ENCODE results near the gene DLGAP1. TPM values are rescaled to one million over a fixed set of nuclear protein-coding genes. Genes with fewer than 3 reads are reported as not detected.

DLGAP1 gene
- total and polyA plus RNA-seq, 2 donors (not counting 1 experiment from before 2014, with no cell fraction given), result 0.07 to 0.61 TPM

- peaks cover 13% of the 10 kb centered on the region for H3K27me3 Mint-ChIP-seq
- Histone ChIP-seq H3K36me3 (replicated peaks in 1 of 2; ENCODE audit: control extremely low read depth in 1 of 2, control insufficient read depth in 1 of 2, extremely low read depth in 1 of 2, insufficient read depth in 2 of 2, low read length in 1 of 2) (no peaks in the 10 kb centered on the region), H3K9ac (ENCODE audit: low read length) (no peak overlapping the region), H2AFZ (ENCODE audit: insufficient read depth, low read depth, low read length, poor library complexity, severe bottlenecking) (no peak overlapping the region), H3K79me2 (ENCODE audit: control insufficient read depth, insufficient read depth, low read length) (no peaks in the 10 kb centered on the region), H3K9me3 (ENCODE audit: control extremely low read depth in 1 of 3, control insufficient read depth in 2 of 3, insufficient read depth in 1 of 3, low read length in 2 of 3) (peaks cover 0 to 11% (median 0%) of the 10 kb centered on the region in 3 donors), H3K4me2 (replicated peaks; ENCODE audit: low read depth, low read length, poor library complexity, severe bottlenecking) (no peak overlapping the region), H4K20me1 (ENCODE audit: control insufficient read depth, insufficient read depth, low read length, poor library complexity, severe bottlenecking) (no peaks in the 10 kb centered on the region), H3K4me3 (ENCODE audit: control extremely low read depth in 1 of 5, extremely low read depth in 1 of 5, insufficient read depth in 1 of 5, low read depth in 2 of 5, low read length in 4 of 5) (no peak overlapping the region), H3K27ac (ENCODE audit: low read length in 2 of 2) (no peak overlapping the region), H3K4me1 (ENCODE audit: control insufficient read depth in 2 of 2, insufficient read depth in 2 of 2, low read length in 2 of 2) (no peaks in the 10 kb centered on the region), H3K27me3 (replicated peaks in 1 of 4; ENCODE audit: control extremely low read depth in 1 of 4, control insufficient read depth in 3 of 4, insufficient read depth in 4 of 4, low read length in 3 of 4) (peaks cover 0 to 2% (median 0%) of the 10 kb centered on the region in 4 experiments)
- TF ChIP-seq EZH2 (IDR thresholded peaks at IDR 0.05; ENCODE audit: borderline replicate concordance, insufficient read depth, low read depth, low read length, poor library complexity, severe bottlenecking), result no peak
- TF ChIP-seq, protein P1, sequence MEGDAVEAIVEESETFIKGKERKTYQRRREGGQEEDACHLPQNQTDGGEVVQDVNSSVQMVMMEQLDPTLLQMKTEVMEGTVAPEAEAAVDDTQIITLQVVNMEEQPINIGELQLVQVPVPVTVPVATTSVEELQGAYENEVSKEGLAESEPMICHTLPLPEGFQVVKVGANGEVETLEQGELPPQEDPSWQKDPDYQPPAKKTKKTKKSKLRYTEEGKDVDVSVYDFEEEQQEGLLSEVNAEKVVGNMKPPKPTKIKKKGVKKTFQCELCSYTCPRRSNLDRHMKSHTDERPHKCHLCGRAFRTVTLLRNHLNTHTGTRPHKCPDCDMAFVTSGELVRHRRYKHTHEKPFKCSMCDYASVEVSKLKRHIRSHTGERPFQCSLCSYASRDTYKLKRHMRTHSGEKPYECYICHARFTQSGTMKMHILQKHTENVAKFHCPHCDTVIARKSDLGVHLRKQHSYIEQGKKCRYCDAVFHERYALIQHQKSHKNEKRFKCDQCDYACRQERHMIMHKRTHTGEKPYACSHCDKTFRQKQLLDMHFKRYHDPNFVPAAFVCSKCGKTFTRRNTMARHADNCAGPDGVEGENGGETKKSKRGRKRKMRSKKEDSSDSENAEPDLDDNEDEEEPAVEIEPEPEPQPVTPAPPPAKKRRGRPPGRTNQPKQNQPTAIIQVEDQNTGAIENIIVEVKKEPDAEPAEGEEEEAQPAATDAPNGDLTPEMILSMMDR (IDR thresholded peaks at IDR 0.05), result no peak
- ChIA-PET POLR2A (no interaction called here), CTCF (interaction anchor here (1.3 kb wide), 1 partner anchor 8 kb away, joined by 4 read pairs; no protein-coding TSS in a partner anchor)
- ATAC-seq (ENCODE audit: low read depth) (no peak), DNase-seq (no peak)
- H3K27ac Mint-ChIP-seq, result no peak overlapping the region
- H3K4me1 Mint-ChIP-seq, result no peaks in the 10 kb centered on the region
- H3K4me3 Mint-ChIP-seq, result no peak overlapping the region
- WGBS (ENCODE audit: insufficient coverage), result 0% methylated on average over 1 of the region's 2 CpGs
- intact Hi-C loops (cut with micrococcal nuclease), result no loop called here
- no peaks in the 10 kb centered on the region for H3K9me3 Mint-ChIP-seq (ENCODE audit: insufficient read depth)
Observed at GRCh38 chr18:3877678-3878077, 577.4 kb downstream of the DLGAP1 start.

DNA sequence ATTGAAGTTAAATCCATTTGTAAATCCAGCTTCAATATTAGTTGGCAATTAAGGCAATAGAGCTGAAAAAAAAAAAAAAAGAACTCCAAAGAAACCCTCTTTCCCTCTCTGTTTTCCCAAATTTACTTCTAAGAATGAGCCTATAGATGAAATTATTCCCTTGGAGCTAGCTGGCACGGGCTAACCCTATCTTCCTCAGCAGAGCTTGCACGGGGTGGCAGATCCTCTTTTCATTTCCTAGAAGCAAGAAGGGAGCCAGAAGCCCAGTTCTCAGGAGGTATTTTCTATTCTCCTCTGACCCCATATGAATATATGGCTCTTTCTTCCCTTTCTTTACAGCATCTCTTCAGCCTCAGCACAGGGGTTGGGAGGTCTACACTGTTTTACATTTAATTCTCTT, 579.1 kb downstream of the DLGAP1 start:
- Histone ChIP-seq H3K36me3 (replicated peaks in 1 of 2; ENCODE audit: control extremely low read depth in 1 of 2, control insufficient read depth in 1 of 2, extremely low read depth in 1 of 2, insufficient read depth in 2 of 2, low read length in 1 of 2) (no peaks in the 10 kb centered on the region), H3K4me3 (ENCODE audit: control extremely low read depth in 1 of 5, extremely low read depth in 1 of 5, insufficient read depth in 1 of 5, low read depth in 2 of 5, low read length in 4 of 5) (no peak overlapping the region), H2AFZ (ENCODE audit: insufficient read depth, low read depth, low read length, poor library complexity, severe bottlenecking) (no peak overlapping the region), H3K9ac (ENCODE audit: low read length) (no peak overlapping the region), H3K27ac (ENCODE audit: low read length in 2 of 2) (no peak overlapping the region), H3K4me1 (ENCODE audit: control insufficient read depth in 2 of 2, insufficient read depth in 2 of 2, low read length in 2 of 2) (no peaks in the 10 kb centered on the region), H4K20me1 (ENCODE audit: control insufficient read depth, insufficient read depth, low read length, poor library complexity, severe bottlenecking) (no peaks in the 10 kb centered on the region), H3K9me3 (ENCODE audit: control extremely low read depth in 1 of 3, control insufficient read depth in 2 of 3, insufficient read depth in 1 of 3, low read length in 2 of 3) (peaks cover 0 to 11% (median 0%) of the 10 kb centered on the region in 3 donors), H3K79me2 (ENCODE audit: control insufficient read depth, insufficient read depth, low read length) (no peaks in the 10 kb centered on the region), H3K27me3 (replicated peaks in 1 of 4; ENCODE audit: control extremely low read depth in 1 of 4, control insufficient read depth in 3 of 4, insufficient read depth in 4 of 4, low read length in 3 of 4) (no peaks in the 10 kb centered on the region), H3K4me2 (replicated peaks; ENCODE audit: low read depth, low read length, poor library complexity, severe bottlenecking) (no peak overlapping the region)
- TF ChIP-seq, protein P1 (IDR thresholded peaks at IDR 0.05), result no peak
- TF ChIP-seq EZH2 (IDR thresholded peaks at IDR 0.05; ENCODE audit: borderline replicate concordance, insufficient read depth, low read depth, low read length, poor library complexity, severe bottlenecking), result no peak
- ATAC-seq (ENCODE audit: low read depth), result no peak
- Mint-ChIP-seq H3K27ac (no peak overlapping the region), H3K9me3 (ENCODE audit: insufficient read depth) (no peaks in the 10 kb centered on the region), H3K27me3 (peaks cover 15% of the 10 kb centered on the region), H3K4me1 (no peaks in the 10 kb centered on the region), H3K4me3 (no peak overlapping the region)
- 0% methylated on average over 1 of the region's 2 CpGs for WGBS (ENCODE audit: insufficient coverage)
- intact Hi-C loops (cut with micrococcal nuclease), result no loop called here
- ChIA-PET CTCF (no interaction called here), POLR2A (no interaction called here)
- no peak for DNase-seq
